Head of caudate nucleus (tissue), 42 donors: Measurements from ENCODE around the gene NDRG4.
A peak's percentile ranks its signal among the peaks of the same experiment; 100 is the strongest.

Experiments
- DNase-seq, 42 donors: peaks; one replicate each; pipeline versions ENCODE4 v3.0.0 to v3.0.0-alpha.2; 2020 to 2021; ENCODE audit warnings: mixed read lengths in 7 of 42
- intact Hi-C: fragments of 100-400 bp; cut with DNase I; formaldehyde crosslinking; loops from one replicate; pipeline ENCODE4 v1.15.0; 2022

Gene NDRG4

GRCh38 chr16:58503863-58504688 is 4.1 kb downstream of the NDRG4 start:
- DNase-seq: peak in 8 of 42 donors; percentile 6 to 29 (median 22)
- intact Hi-C loops: no loop called here

GRCh38 chr16:58506241-58507194 is 6.6 kb downstream of the NDRG4 start:
- DNase-seq: peak in 10 of 42 donors; percentile 3 to 38 (median 18)
- intact Hi-C loops: no loop called here

- DNase-seq: peak in 5 of 42 donors; percentile 5 to 40 (median 24)
- intact Hi-C loops: no loop called here
Measured at GRCh38 chr16:58507195-58507962, 7.4 kb downstream of the NDRG4 start.

GRCh38 chr16:58507963-58508670 is 8.2 kb downstream of the NDRG4 start:
- intact Hi-C loops: no loop called here

GRCh38 chr16:58508671-58509251 is 8.8 kb downstream of the NDRG4 start:
- DNase-seq: peak in 3 of 42 donors; percentile 22 to 29 (median 28)
- intact Hi-C loops: no loop called here

More at GRCh38 chr16:58507963-58508670, 8.2 kb downstream of the NDRG4 start:
- DNase-seq: peak in 2 of 42 donors; percentile 23 to 27

GRCh38 chr16:58509256-58510096 is 9.5 kb downstream of the NDRG4 start:
- DNase-seq: peak in 6 of 42 donors; percentile 5 to 38 (median 19)
- intact Hi-C loops: loop anchor here (10.0 kb wide), 1 partner anchor 155 kb away; no protein-coding TSS in a partner anchor

GRCh38 chr16:58510097-58510775 is 10.3 kb downstream of the NDRG4 start:
- intact Hi-C loops: loop anchor here (10.0 kb wide), 1 partner anchor 155 kb away; no protein-coding TSS in a partner anchor
- DNase-seq: peak in 9 of 42 donors; percentile 7 to 40 (median 24)

GRCh38 chr16:58510776-58511628 is 11.1 kb downstream of the NDRG4 start:
- intact Hi-C loops: loop anchor here (10.0 kb wide), 1 partner anchor 154 kb away; no protein-coding TSS in a partner anchor
- peak in 9 of 42 donors; percentile 2 to 43 (median 17) for DNase-seq

GRCh38 chr16:58511933-58512815 is 12.2 kb downstream of the NDRG4 start:
- intact Hi-C loops: loop anchor here (10.0 kb wide), 1 partner anchor 153 kb away; no protein-coding TSS in a partner anchor
- peak; percentile 65 to 91 (median 80) for DNase-seq

GRCh38 chr16:58513874-58514273 is 13.9 kb downstream of the NDRG4 start:
- no peak for DNase-seq
- intact Hi-C loops: loop anchor here (10.0 kb wide), 1 partner anchor 151 kb away; no protein-coding TSS in a partner anchor

- intact Hi-C loops: loop anchor here (10.0 kb wide), 1 partner anchor 150 kb away; no protein-coding TSS in a partner anchor
- peak; percentile 81 to 97 (median 92) for DNase-seq
Measured at GRCh38 chr16:58515125-58515870, 15.4 kb downstream of the NDRG4 start, which contains the start of gene SETD6. SETD6 (plus strand) TSS chr16:58515517; CDS start chr16:58515538, 21 bp downstream.

GRCh38 chr16:58515871-58516767 is 16.2 kb downstream of the NDRG4 start:
- peak in 12 of 42 donors; percentile 25 to 62 (median 54) for DNase-seq
- intact Hi-C loops: loop anchor here (10.0 kb wide), 1 partner anchor 149 kb away; no protein-coding TSS in a partner anchor
